ENCODE results near the gene SPATA46. TPM values are rescaled to one million over a fixed set of nuclear protein-coding genes. Genes with fewer than 3 reads are reported as not detected.
A peak's percentile ranks its signal among the peaks of the same experiment; 100 is the strongest.

SPATA46 gene
- total and polyA plus RNA-seq, 9 of the 15 experiments (the other 6 are each of a cell fraction or from before 2014, with no cell fraction given) = 0.04 to 0.11 TPM; not detected in 7

DNA sequence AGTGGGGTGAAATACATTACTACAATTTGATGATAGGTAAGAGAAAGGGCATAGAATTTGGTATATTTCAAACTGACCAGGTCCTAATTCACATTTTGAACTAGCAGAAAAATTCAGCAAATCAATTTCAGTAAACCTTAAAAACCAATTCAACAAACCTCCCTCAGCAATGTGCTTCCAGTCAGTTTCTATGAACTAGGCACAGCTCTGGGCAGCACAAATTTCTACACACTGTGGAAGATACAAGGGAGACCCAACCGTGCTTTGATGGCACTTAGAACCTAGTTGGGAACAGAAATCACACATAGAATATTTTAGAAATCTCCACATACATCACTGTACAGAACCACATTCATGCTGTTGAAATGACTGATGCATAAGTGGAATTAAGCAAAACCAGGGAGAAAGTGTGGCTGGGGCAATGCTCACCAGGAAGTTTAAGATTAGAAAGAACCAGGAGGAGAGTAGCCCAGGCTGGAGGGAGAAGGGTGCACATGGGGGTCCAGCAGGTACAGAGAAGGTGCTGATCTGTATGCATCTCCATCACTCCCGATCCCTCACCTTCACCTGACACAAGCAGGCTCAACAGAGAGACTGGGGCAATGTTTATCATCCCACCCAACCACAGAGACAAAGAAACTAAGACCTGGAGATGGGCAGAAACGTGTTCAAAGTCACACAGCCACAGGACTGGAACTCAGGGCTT, 19.7 kb upstream of the SPATA46 start (continued):
- 0 out of 2 replicates have a peak, but pooled peaks have one; percentile 54 for TF ChIP-seq AFF4 (CRISPR knock-in tag; IDR thresholded peaks at IDR 0.05)
- no peak for TF ChIP-seq WHSC1 (IDR thresholded peaks at IDR 0.05; ENCODE audit: low read length)
- peak; percentile 56; the same call in 1 of the 2 replicates for TF ChIP-seq KAT7 (CRISPR knock-in tag; IDR thresholded peaks at IDR 0.05; ENCODE audit: borderline replicate concordance)
- TF ChIP-seq SRSF1 (IDR thresholded peaks at IDR 0.05; ENCODE audit: low read depth, low read length) = no peak
- no peak for TF ChIP-seq ETV6 (IDR thresholded peaks at IDR 0.05; ENCODE audit: borderline replicate concordance in 1 of 2, low read depth in 2 of 2, low read length in 1 of 2)
- no peak for TF ChIP-seq ETV6 (CRISPR knock-in tag; IDR thresholded peaks at IDR 0.05; ENCODE audit: borderline replicate concordance)
- no peak for TF ChIP-seq CXXC5 (CRISPR knock-in tag; IDR thresholded peaks at IDR 0.05)
- no peak for TF ChIP-seq MCM7 (IDR thresholded peaks at IDR 0.05)
- TF ChIP-seq CC2D1A (IDR thresholded peaks at IDR 0.05) = no peak
- TF ChIP-seq GATAD2B (IDR thresholded peaks at IDR 0.05; ENCODE audit: borderline replicate concordance) = no peak
- no peak for TF ChIP-seq HMG20B (CRISPR knock-in tag; IDR thresholded peaks at IDR 0.05)
- TF ChIP-seq ZNF124 (CRISPR knock-in tag; IDR thresholded peaks at IDR 0.05) = no peak
- 0 out of 2 replicates have a peak, but pooled peaks have one; percentile 50 for TF ChIP-seq HDAC2 (IDR thresholded peaks at IDR 0.05)
- 0 out of 2 replicates have a peak, but pooled peaks have one; percentile 15 for TF ChIP-seq MAX (CRISPR knock-in tag; IDR thresholded peaks at IDR 0.05)
- TF ChIP-seq NRF1 (conservative IDR thresholded peaks at IDR 0.05 in 1 of 2, IDR thresholded peaks at IDR 0.05 in 1 of 2) = no peak
- no peak for TF ChIP-seq DDX20 (tag; IDR thresholded peaks at IDR 0.05; ENCODE audit: low read depth)
- no peak for TF ChIP-seq ADNP (tag; IDR thresholded peaks at IDR 0.05)
- no peak for TF ChIP-seq PYGO2 (tag; IDR thresholded peaks at IDR 0.05)
- no peak for TF ChIP-seq ZNF175 (CRISPR knock-in tag; IDR thresholded peaks at IDR 0.05; ENCODE audit: low read depth)
- TF ChIP-seq, protein P1, sequence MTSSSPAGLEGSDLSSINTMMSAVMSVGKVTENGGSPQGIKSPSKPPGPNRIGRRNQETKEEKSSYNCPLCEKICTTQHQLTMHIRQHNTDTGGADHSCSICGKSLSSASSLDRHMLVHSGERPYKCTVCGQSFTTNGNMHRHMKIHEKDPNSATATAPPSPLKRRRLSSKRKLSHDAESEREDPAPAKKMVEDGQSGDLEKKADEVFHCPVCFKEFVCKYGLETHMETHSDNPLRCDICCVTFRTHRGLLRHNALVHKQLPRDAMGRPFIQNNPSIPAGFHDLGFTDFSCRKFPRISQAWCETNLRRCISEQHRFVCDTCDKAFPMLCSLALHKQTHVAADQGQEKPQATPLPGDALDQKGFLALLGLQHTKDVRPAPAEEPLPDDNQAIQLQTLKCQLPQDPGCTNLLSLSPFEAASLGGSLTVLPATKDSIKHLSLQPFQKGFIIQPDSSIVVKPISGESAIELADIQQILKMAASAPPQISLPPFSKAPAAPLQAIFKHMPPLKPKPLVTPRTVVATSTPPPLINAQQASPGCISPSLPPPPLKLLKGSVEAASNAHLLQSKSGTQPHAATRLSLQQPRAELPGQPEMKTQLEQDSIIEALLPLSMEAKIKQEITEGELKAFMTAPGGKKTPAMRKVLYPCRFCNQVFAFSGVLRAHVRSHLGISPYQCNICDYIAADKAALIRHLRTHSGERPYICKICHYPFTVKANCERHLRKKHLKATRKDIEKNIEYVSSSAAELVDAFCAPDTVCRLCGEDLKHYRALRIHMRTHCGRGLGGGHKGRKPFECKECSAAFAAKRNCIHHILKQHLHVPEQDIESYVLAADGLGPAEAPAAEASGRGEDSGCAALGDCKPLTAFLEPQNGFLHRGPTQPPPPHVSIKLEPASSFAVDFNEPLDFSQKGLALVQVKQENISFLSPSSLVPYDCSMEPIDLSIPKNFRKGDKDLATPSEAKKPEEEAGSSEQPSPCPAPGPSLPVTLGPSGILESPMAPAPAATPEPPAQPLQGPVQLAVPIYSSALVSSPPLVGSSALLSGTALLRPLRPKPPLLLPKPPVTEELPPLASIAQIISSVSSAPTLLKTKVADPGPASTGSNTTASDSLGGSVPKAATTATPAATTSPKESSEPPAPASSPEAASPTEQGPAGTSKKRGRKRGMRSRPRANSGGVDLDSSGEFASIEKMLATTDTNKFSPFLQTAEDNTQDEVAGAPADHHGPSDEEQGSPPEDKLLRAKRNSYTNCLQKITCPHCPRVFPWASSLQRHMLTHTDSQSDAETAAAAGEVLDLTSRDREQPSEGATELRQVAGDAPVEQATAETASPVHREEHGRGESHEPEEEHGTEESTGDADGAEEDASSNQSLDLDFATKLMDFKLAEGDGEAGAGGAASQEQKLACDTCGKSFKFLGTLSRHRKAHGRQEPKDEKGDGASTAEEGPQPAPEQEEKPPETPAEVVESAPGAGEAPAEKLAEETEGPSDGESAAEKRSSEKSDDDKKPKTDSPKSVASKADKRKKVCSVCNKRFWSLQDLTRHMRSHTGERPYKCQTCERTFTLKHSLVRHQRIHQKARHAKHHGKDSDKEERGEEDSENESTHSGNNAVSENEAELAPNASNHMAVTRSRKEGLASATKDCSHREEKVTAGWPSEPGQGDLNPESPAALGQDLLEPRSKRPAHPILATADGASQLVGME (CRISPR knock-in tag; IDR thresholded peaks at IDR 0.05) = no peak
